C4-2B (cell line): ENCODE results near the gene SLC7A10.

Experiments
- H3K27ac ChIP-seq: fragments of 450-650 bp; 2 replicates; pipeline ENCODE4 v1.5.1; 2017
- CTCF ChIP-seq: fragments of 450-650 bp; conservative IDR thresholded peaks from 2 replicates; pipeline ENCODE4 v1.5.1; 2017; ENCODE audit warnings: mild to moderate bottlenecking
- ZFX ChIP-seq: fragments of 450-650 bp; IDR thresholded peaks from 2 replicates; pipeline ENCODE4 v1.6.1; 2017

The SLC7A10 gene

DNA sequence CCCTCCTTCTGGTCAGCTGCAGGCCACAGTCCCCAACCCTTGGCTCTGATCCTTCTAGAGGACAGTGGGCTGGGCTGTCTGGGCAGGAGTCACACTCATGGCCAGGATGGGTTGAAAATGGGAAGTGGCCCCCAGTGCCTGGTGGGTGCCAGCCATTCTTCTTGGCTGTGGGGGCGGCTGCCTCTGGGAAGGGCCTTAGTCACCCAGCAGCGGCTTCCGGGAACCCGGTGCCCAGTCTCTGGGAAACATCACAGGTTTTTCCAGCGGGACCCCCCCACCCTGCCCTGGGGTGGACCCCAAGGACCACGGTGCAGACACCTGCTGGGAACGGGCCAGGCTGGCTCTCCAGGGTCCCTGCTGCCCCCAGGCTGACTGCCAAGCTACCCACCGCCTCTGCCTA lies 27.3 kb upstream of the SLC7A10 start:
- no peak for TF ChIP-seq ZFX
- no peak for TF ChIP-seq CTCF
- no peak overlapping the region for H3K27ac ChIP-seq

- TF ChIP-seq CTCF (no peak), ZFX (no peak)
- H3K27ac ChIP-seq = no peak overlapping the region
Measured at GRCh38 chr19:33252418-33252962, 26.8 kb upstream of the SLC7A10 start.

- no peak overlapping the region for H3K27ac ChIP-seq
- no peak for TF ChIP-seq ZFX
- TF ChIP-seq CTCF = no peak
Measured at GRCh38 chr19:33251526-33252090, 26.0 kb upstream of the SLC7A10 start.

GRCh38 chr19:33251076-33251475 lies 25.4 kb upstream of the SLC7A10 start:
- no peak overlapping the region for H3K27ac ChIP-seq
- TF ChIP-seq ZFX (no peak), CTCF (no peak)

DNA sequence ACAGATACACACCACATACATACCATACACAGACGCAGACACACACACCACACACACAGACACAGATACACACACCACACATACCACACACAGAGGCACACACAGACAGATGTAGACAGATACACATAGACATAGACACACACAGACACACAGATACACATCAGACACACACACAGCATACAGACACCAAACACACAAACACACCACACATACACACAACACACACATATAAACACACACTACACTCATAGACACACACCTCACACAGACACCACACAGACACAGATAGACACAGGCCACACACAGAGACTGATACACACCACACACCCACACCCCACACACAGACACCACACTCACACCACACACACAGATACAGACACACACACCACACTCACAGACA lies 24.9 kb upstream of the SLC7A10 start:
- no peak overlapping the region for H3K27ac ChIP-seq

GRCh38 chr19:33249740-33250366 lies 24.2 kb upstream of the SLC7A10 start:
- H3K27ac ChIP-seq = no peak overlapping the region
- TF ChIP-seq ZFX = no peak
- TF ChIP-seq CTCF = no peak

More for the DNA sequence above, 24.9 kb upstream of the SLC7A10 start:
- TF ChIP-seq ZFX (no peak), CTCF (no peak)

DNA sequence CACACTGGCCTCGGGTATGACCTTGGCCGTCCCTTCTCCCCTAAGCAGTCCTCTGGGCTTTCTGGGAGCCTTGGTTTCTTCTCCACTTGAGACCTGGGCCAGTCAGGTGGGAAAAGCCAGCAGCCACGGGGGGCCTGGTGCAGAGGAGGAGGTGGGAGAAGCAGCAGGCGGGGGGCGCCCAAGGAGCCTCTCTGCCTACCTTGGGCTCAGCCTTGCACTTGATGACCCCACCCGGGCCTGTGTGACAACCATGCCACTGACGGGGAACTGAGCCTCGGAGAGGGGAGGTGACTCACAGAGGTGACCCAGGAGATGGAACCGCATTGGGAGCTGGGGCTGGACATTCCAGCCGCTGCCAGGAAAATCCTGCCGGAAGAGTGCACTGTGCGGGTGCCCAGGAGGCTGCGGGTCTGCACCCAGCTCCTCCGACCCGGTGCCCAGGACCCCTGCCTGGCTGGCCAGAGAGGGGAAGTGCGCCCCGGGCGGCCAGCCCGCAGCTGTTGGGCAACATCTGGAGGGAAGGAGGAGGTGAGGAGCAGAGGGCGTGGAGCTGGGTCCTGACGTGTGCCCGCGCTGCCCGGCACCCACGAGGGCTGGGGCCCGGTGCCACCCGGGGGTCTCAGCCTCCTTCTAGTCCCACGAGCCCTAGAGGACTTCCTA lies 23.4 kb upstream of the SLC7A10 start:
- no peak overlapping the region for H3K27ac ChIP-seq
- TF ChIP-seq ZFX (no peak), CTCF (no peak)
